Skeletal muscle tissue (tissue), 2 donors: Measurements from ENCODE around the gene MXRA7. TPM values are rescaled to one million over a fixed set of nuclear protein-coding genes. Genes with fewer than 3 reads are reported as not detected.

Source experiments
- small RNA-seq: library from RNA; depleted of rRNA; stranded (forward); fragments of <200 nt; gene quantifications from one replicate; pipeline ENCODE3, GENCODE V24; 2014
- total RNA-seq: library from RNA; depleted of rRNA; stranded (reverse); fragments of >200 nt; gene quantifications from one replicate; pipeline ENCODE4 v1.2.3, GENCODE V29; 2014

The MXRA7 gene
- total RNA-seq, 1 donor from 2014 or later = 75.7 TPM

Small RNAs within 50 kb of the gene (small RNA-seq; reads per million reads assigned to genes)
- gene AC005837.3 = not detected
- gene RF02271 = not detected
- gene RNU6-227P = not detected
- gene RNU6-97P = not detected
- gene RNY4P36 = 1.1 reads per million, percentile 80 among the genes with 10 or more reads in this experiment

Other genes with a start within 250 kb of the MXRA7 start
- gene AANAT, start 243.4 kb downstream of the MXRA7 start, total RNA-seq = not detected
- 3.7 TPM for gene RHBDF2, start 209.5 kb downstream of the MXRA7 start, total RNA-seq
- 8.9 TPM for gene CYGB, start 173.3 kb downstream of the MXRA7 start, total RNA-seq
- 0.52 TPM for gene PRCD, start 170.9 kb downstream of the MXRA7 start, total RNA-seq
- 2.6 TPM for gene ST6GALNAC2, start 125.1 kb downstream of the MXRA7 start, total RNA-seq
- not detected for gene ST6GALNAC1, start 67.2 kb downstream of the MXRA7 start, total RNA-seq
- 6.8 TPM for gene JMJD6, start 15.6 kb upstream of the MXRA7 start, total RNA-seq
- 19.3 TPM for gene METTL23, start 15.9 kb upstream of the MXRA7 start, total RNA-seq
- 52.2 TPM for gene SRSF2, start 26.4 kb upstream of the MXRA7 start, total RNA-seq
- 76.7 TPM for gene MFSD11, start 27.2 kb upstream of the MXRA7 start, total RNA-seq
- not detected for gene MGAT5B, start 157.4 kb upstream of the MXRA7 start, total RNA-seq